Fibroblast of skin of left biceps (primary cell): Measurements from ENCODE around the gene SUPT3H.
"Not testable (repeated sequence)": the region's sequence is repeated elsewhere in the genome, so short reads cannot be mapped to it uniquely, and the experiment has no call there.

Experiments used
- DNase-seq, 2 experiments: peaks; one replicate each; pipeline ENCODE4 v3.0.0-alpha.2; 2013; ENCODE audit warnings: low read depth in 2 of 2

The SUPT3H gene

GRCh38 chr6:45323656-45324224 lies 54.0 kb downstream of the SUPT3H start:
- DNase-seq = no peak

- DNase-seq = no peak
Observed at GRCh38 chr6:45320349-45320748, 57.4 kb downstream of the SUPT3H start.

- DNase-seq = no peak
Observed at GRCh38 chr6:45314146-45314545, 63.6 kb downstream of the SUPT3H start.

- DNase-seq = no peak
Observed at GRCh38 chr6:45310118-45310788, 67.5 kb downstream of the SUPT3H start.

GRCh38 chr6:45305546-45305945 lies 72.2 kb downstream of the SUPT3H start:
- no peak for DNase-seq

DNA sequence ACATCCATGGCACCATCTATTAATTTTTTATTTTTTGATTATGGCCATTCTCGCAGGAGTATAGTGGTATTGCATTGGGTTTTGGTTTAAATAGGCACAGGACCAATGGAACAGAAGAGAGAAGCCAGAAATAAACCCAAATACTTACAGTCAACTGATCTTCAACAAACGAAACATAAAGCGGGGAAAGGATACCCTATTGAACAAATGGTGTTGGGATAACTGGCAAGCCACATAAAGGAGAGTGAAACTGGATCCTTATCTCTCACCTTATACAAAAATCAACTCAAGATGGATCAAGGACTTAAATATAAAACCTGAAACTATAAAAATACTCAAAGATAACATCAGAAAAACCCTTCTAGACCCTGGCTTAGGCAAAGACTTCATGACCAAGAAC lies 74.9 kb downstream of the SUPT3H start:
- DNase-seq = no peak

- no peak for DNase-seq
Observed at GRCh38 chr6:45301348-45302142, 76.2 kb downstream of the SUPT3H start.

DNA sequence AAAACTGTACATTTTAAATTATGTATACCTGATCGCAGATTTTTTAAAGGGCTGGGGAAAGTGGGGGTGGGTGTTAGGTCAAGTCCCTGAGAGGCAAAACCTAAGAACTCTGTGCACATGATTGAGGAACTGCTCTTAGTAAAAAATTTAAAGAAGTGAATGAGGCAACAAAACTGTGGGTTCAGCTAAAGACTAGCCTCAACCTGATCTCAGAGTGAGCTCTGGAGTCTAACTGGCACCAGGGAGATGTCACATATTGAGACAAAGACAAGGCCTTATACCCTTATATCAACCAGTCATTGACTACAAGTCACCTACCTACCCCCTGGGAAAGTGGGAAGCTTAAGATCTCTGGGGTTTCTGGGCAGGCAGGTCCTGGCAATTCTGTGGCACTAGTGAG lies 77.0 kb downstream of the SUPT3H start:
- DNase-seq = no peak

DNA sequence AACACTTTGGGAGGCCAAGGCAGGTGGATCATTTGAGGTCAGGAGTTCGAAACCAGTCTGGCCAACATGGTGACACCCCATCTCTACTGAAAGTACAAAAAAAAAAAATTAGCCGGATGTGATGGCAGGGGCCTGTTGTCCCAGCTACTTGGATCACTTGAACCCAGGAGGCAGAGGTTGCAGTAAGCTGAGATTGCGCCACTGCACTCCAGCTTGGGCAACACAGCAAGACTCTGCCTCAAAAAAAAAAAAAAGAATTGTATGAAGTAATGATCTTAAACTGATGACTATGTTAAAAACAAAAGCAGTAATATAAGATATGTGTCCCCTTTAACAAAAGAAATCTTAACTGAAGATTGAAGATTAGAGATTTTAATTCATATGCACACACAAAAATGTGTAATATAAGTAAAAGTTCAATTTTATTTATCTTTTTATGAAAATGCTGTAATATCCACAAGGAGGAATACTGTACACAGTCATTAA lies 78.6 kb downstream of the SUPT3H start:
- DNase-seq = no peak

- DNase-seq = no peak
Observed at GRCh38 chr6:45297320-45297719, 80.4 kb downstream of the SUPT3H start.

DNA sequence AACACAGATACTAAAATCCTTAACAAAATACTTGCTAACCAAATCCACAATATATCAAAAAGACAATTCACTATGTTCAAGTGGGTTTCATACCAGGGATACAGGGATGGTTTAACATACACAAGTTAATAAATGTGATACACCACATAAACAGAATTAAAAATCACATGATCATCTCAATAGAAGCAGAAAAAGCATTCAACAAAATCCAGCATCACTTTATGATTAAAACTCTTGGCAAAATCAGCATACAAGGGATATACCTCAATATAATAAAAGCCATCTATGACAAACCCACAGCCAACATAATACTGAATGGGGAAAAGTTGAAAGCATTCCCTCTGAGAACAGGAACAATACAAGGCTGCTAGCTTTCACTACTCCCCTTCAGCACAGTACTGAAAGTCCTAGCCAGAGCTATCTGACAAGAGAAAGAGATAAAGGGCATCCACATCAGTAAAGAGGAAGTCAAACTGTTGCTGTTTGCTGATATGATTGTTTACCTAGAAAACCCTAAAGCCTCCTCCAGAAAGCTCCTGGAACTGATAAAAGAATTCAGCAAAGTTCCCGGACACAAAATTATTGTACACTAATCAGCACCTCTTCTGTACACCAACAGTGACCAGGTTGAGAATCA lies 83.6 kb downstream of the SUPT3H start:
- not testable (repeated sequence) for DNase-seq

GRCh38 chr6:45293306-45293705 lies 84.4 kb downstream of the SUPT3H start:
- no peak for DNase-seq

- no peak for DNase-seq
Observed at GRCh38 chr6:45289751-45290514, 87.8 kb downstream of the SUPT3H start.

DNA sequence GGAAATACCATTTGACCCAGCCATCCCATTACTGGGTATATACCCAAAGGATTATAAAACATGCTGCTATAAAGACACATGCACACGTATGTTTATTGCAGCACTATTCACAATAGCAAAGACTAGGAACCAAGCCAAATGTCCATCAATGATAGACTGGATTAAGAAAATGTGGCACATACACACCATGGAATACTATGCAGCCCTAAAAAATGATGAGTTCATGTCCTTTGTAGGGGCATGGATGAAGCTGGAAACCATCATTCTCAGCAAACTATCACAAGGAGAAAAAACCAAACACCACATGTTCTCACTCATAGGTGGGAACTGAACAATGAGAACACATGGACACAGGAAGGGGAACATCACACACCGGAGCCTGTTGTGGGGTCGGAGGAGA lies 91.0 kb downstream of the SUPT3H start:
- DNase-seq = not testable (repeated sequence)

GRCh38 chr6:45278367-45278766 lies 99.4 kb downstream of the SUPT3H start:
- no peak for DNase-seq

GRCh38 chr6:45277741-45278140 lies 100.0 kb downstream of the SUPT3H start:
- not testable (repeated sequence) for DNase-seq

DNA sequence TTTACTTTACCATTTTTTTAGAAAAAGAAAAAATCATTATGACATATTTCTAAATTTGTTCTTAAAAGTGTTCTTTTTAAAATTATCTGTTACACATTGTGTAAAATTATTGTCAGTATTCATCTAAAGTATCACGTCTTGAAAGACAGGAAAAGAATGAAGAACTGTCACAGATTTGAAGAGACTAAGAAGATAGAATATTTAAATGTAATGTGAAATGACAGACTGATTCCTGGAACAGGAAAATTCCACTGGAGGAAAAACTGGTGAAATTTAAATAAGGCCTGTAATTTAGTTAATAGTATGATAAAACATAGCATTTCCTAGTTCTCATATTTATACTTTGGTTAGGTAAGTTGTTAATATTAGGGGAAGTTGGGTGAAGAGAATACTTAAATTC lies 102.4 kb downstream of the SUPT3H start:
- DNase-seq = no peak

DNA sequence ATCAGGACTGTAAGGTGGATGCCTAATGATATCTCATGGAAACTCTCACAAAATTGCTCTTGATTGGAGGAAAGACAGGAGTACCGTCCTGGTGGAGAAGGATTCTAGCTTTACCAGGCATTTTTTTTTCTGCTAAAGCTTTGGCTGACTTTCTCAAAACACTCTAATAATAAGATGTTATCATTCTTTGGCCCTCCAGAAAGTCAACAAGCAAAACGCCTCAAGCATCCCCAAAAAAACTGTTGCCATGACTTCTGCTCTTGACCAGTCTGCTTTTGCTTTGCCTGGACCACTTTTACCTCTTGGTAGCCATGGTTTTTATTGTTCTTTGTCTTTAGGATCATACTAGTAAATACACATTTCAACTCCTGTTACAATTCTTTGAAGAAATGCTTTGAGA lies 105.1 kb downstream of the SUPT3H start:
- no peak for DNase-seq

- DNase-seq = peak in 1 of 2 experiments; percentile 10
Observed at GRCh38 chr6:45265246-45265645, 112.5 kb downstream of the SUPT3H start.

- DNase-seq = no peak
Observed at GRCh38 chr6:45260696-45261095, 117.0 kb downstream of the SUPT3H start.
